SK-N-SH (cell line): ENCODE measurements around the gene SAT1. TPM values are rescaled to one million over a fixed set of nuclear protein-coding genes. Genes with fewer than 3 reads are reported as not detected.

Experiments
- CTCF ChIA-PET: fragments of 300-600, 350-600 bp; formaldehyde crosslinking; extraction: SDS; loops from one replicate; lab custom pipeline; 2021; lab: Yijun Ruan, JAX
- POLR2A ChIA-PET: fragments of 350-600 bp; sonication (Branson Sonifier 250); formaldehyde crosslinking; extraction: SDS; loops from one replicate; lab custom pipeline; 2020; ENCODE audit warnings: antibody characterized with exemption, inconsistent platforms; lab: Yijun Ruan, JAX
- DNase-seq: peaks from one replicate; pipeline ENCODE4 v3.0.0; 2012
- H2AFZ ChIP-seq: fragments of 200-600 bp; sonication (generic); 2 replicates; pipeline ENCODE4 v1.8.1; 2016; ENCODE audit warnings: antibody characterized with exemption, mild to moderate bottlenecking, low read depth
- H3F3A ChIP-seq: fragments of 200-600 bp; sonication (generic); replicated peaks from 2 replicates; pipeline ENCODE3; 2016; ENCODE audit warnings: antibody characterized with exemption, mild to moderate bottlenecking; ENCODE audit not compliant: insufficient read depth
- H3K27ac ChIP-seq, 2 experiments: fragments of 200-500 bp in 1 of 2; fragments of 200-600 bp in 1 of 2; sonication (Bioruptor generic) in 1 of 2; sonication (generic), shearing (Covaris generic) in 1 of 2; 2 replicates each; pipeline versions ENCODE4 v1.5.1 to v1.6.1; 2014 to 2016; ENCODE audit warnings: low read depth in 2 of 2, inconsistent platforms in 1 of 2, low read length in 1 of 2, mild to moderate bottlenecking in 1 of 2, mixed read lengths in 1 of 2
- H3K27me3 ChIP-seq: fragments of 200-600 bp; sonication (generic), shearing (Covaris generic); 2 replicates; pipeline ENCODE4 v1.6.1; 2016; ENCODE audit warnings: mixed run types; ENCODE audit not compliant: insufficient read depth
- H3K36me3 ChIP-seq, 2 experiments: fragments of 200-500 bp in 1 of 2; fragments of 200-600 bp in 1 of 2; sonication (Bioruptor generic) in 1 of 2; sonication (generic) in 1 of 2; replicated peaks in 1 of 2; 2 replicates each; pipeline versions ENCODE3 to v1.5.1; 2014 to 2016; ENCODE audit warnings: low read length in 1 of 2, mild to moderate bottlenecking in 1 of 2; ENCODE audit not compliant: insufficient read depth in 2 of 2, control insufficient read depth in 1 of 2
- H3K4me1 ChIP-seq, 2 experiments: fragments of 200-500 bp in 1 of 2; fragments of 200-600 bp in 1 of 2; sonication (Bioruptor generic) in 1 of 2; sonication (generic), shearing (Covaris generic) in 1 of 2; 2 replicates each; pipeline versions ENCODE4 v1.5.1 to v1.6.1; 2014 to 2016; ENCODE audit warnings: low read depth in 1 of 2, low read length in 1 of 2, mixed run types in 1 of 2; ENCODE audit not compliant: insufficient read depth in 2 of 2, control insufficient read depth in 1 of 2
- H3K4me2 ChIP-seq: fragments of 200-600 bp; sonication (generic), shearing (Covaris generic); 2 replicates; pipeline ENCODE4 v1.6.1; 2017; ENCODE audit warnings: mixed run types
- H3K4me3 ChIP-seq, 2 experiments: fragments of 200-500 bp in 1 of 2; fragments of 200-600 bp in 1 of 2; sonication (Bioruptor generic) in 1 of 2; sonication (generic), shearing (Covaris generic) in 1 of 2; 2 replicates each; pipeline versions ENCODE4 v1.5.1 to v1.8.1; 2014 to 2016; ENCODE audit warnings: low read depth in 2 of 2, inconsistent platforms in 1 of 2, low read length in 1 of 2, mild to moderate bottlenecking in 1 of 2, mixed read lengths in 1 of 2, moderate library complexity in 1 of 2
- H3K79me2 ChIP-seq: fragments of 200-600 bp; sonication (generic); 2 replicates; pipeline ENCODE4 v1.8.1; 2017; ENCODE audit warnings: mild to moderate bottlenecking; ENCODE audit not compliant: insufficient read depth
- H3K9ac ChIP-seq: fragments of 200-600 bp; sonication (generic); 2 replicates; pipeline ENCODE4 v1.6.1; 2017; ENCODE audit warnings: mixed run types
- H3K9me2 ChIP-seq: fragments of 200-600 bp; sonication (generic); 2 replicates; pipeline ENCODE4 v1.6.1; 2017; ENCODE audit warnings: mixed run types
- H3K9me3 ChIP-seq: fragments of 200-600 bp; sonication (generic); 2 replicates; pipeline ENCODE4 v1.6.1; 2017; ENCODE audit warnings: mixed run types, mild to moderate bottlenecking, moderate library complexity
- H4K20me1 ChIP-seq: fragments of 200-600 bp; sonication (generic); 2 replicates; pipeline ENCODE4 v1.6.1; 2017; ENCODE audit warnings: mild to moderate bottlenecking, mixed run types; ENCODE audit not compliant: insufficient read depth
- CHD2 ChIP-seq: fragments of 150-350 bp; IDR thresholded peaks from 2 replicates; pipeline ENCODE4 v1.6.1; 2018; ENCODE audit warnings: low read length; ENCODE audit not compliant: partially characterized antibody
- EP300 ChIP-seq, 2 experiments: IDR thresholded peaks; 2 replicates each; pipeline versions ENCODE4 v1.4.0 to v1.6.1; 2012; ENCODE audit warnings: borderline replicate concordance in 1 of 2, low read depth in 1 of 2, low read length in 1 of 2
- FOSL2 ChIP-seq: IDR thresholded peaks from 2 replicates; pipeline ENCODE4 v1.4.0; 2012; ENCODE audit warnings: low read depth, mild to moderate bottlenecking, moderate library complexity, borderline replicate concordance
- FOXJ3 ChIP-seq: sonication (generic); formaldehyde crosslinking; IDR thresholded peaks from 2 replicates; pipeline ENCODE4 v1.5.1; 2020; ENCODE audit warnings: mild to moderate bottlenecking, missing genetic modification reagents
- JUND ChIP-seq: IDR thresholded peaks from 2 replicates; pipeline ENCODE4 v1.4.0; 2012
- NFIC ChIP-seq: IDR thresholded peaks from 2 replicates; pipeline ENCODE4 v1.4.0; 2012; ENCODE audit warnings: borderline replicate concordance
- POLR2AphosphoS5 ChIP-seq: IDR thresholded peaks from 2 replicates; pipeline ENCODE4 v1.6.1; 2012; ENCODE audit warnings: low read depth, low read length
- RAD21 ChIP-seq: IDR thresholded peaks from 2 replicates; pipeline ENCODE4 v1.6.1; 2012; ENCODE audit warnings: mild to moderate bottlenecking, low read length
- RFX5 ChIP-seq: IDR thresholded peaks from 2 replicates; pipeline ENCODE4 v1.6.1; 2012; ENCODE audit warnings: mild to moderate bottlenecking, improper control_type of control experiment, low read length
- SIN3A ChIP-seq: IDR thresholded peaks from 2 replicates; pipeline ENCODE4 v1.6.1; 2012; ENCODE audit warnings: low read depth, mild to moderate bottlenecking, low read length, moderate library complexity, borderline replicate concordance
- SMC3 ChIP-seq: IDR thresholded peaks from 2 replicates; pipeline ENCODE4 v1.6.1; 2012; ENCODE audit warnings: low read depth, low read length, improper control_type of control experiment
- TAF1 ChIP-seq: IDR thresholded peaks from 2 replicates; pipeline ENCODE4 v1.6.1; 2012; ENCODE audit warnings: low read depth, mild to moderate bottlenecking, low read length, moderate library complexity, borderline replicate concordance
- TCF12 ChIP-seq: IDR thresholded peaks from 2 replicates; pipeline ENCODE4 v1.4.0; 2012
- TEAD4 ChIP-seq: IDR thresholded peaks from 2 replicates; pipeline ENCODE4 v1.4.0; 2012; ENCODE audit warnings: mild to moderate bottlenecking, borderline replicate concordance; ENCODE audit not compliant: insufficient read depth
- USF1 ChIP-seq: IDR thresholded peaks from 2 replicates; pipeline ENCODE4 v1.4.0; 2012; ENCODE audit warnings: low read depth, borderline replicate concordance
- USF2 ChIP-seq: fragments of 150-350 bp; IDR thresholded peaks from 2 replicates; pipeline ENCODE4 v1.6.1; 2017; ENCODE audit warnings: antibody characterized with exemption, low read length, low read depth, borderline replicate concordance
- YY1 ChIP-seq: IDR thresholded peaks from 2 replicates; pipeline ENCODE4 v1.4.0; 2012; ENCODE audit warnings: low read depth, mild to moderate bottlenecking
- WGBS: methylation state at CpG from one replicate; pipeline ENCODE4 v1.1.6; 2017; ENCODE audit warnings: low lambda C conversion rate; 5-methylcytosine and 5-hydroxymethylcytosine counted together
- polyA plus RNA-seq, 3 experiments: library from polyadenylated mRNA; depleted of rRNA; stranded (reverse); fragments of >200 nt; gene quantifications; 2 replicates each; pipeline ENCODE4 v1.2.3, GENCODE V29; 2012
- TF ChIP-seq, protein P1 (sequence below): IDR thresholded peaks from 2 replicates; pipeline ENCODE4 v1.6.1; 2012; ENCODE audit warnings: mild to moderate bottlenecking, low read depth, low read length, moderate library complexity
- TF ChIP-seq, protein P2 (sequence below): fragments of 150-350 bp; IDR thresholded peaks from 2 replicates; pipeline ENCODE4 v1.6.1; 2016; ENCODE audit warnings: mild to moderate bottlenecking, low read depth, low read length

Gene SAT1
- polyA plus RNA-seq, 1 of the 3 experiments (the other 2 are of a cell fraction) = 131 TPM

DNA sequence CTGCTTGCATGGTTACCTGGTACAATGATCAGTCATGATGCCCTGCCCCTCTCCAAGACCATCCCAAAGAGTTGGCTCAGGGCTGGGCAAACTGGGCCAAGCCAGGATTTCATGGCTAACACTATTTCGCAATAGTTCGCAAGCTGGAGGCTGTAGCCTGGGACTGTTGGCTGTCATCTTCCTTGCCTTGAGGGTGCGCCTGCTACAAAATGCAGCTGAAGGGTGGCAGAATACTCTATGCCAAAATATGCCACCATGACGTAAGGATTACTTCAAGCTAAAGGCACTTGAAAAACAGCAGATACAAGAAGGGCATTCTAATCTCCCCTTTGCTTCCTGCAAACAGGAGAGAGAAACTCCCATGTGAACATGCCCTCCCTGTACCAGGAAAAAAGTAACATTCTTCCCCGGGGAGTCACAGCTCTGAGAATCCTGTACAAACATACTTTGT, 21.0 kb downstream of the SAT1 start:
- Histone ChIP-seq H3K9me3 (no peaks in the 10 kb centered on the region), H3K4me2 (peak overlapping the region; percentile 34; the same call in 1 of the 2 replicates), H3F3A (peaks cover 6% of the 10 kb centered on the region), H3K27me3 (no peaks in the 10 kb centered on the region; the same call in 1 of the 2 replicates), H3K4me3 (no peak overlapping the region), H2AFZ (peak overlapping the region; percentile 79), H3K27ac (peak overlapping the region in 1 of 2 experiments; percentile 88; a peak in 2 of 4 replicates), H3K9ac (peak overlapping the region; percentile 53; the same call in 1 of the 2 replicates), H3K79me2 (no peaks in the 10 kb centered on the region), H3K36me3 (no peaks in the 10 kb centered on the region), H3K9me2 (no peaks in the 10 kb centered on the region), H4K20me1 (no peaks in the 10 kb centered on the region), H3K4me1 (peaks cover 0 to 18% of the 10 kb centered on the region in 2 experiments; a peak in 1 of 4 replicates)
- ChIA-PET CTCF (interaction anchor here (1.2 to 3.0 kb wide), 3 partner anchors 18 to 98 kb away, joined by 3 to 11 read pairs (median 3); partner anchors contain the start of gene SAT1), POLR2A (no interaction called here)
- WGBS = 41% methylated on average over 5 of the region's 5 CpGs
- TF ChIP-seq POLR2AphosphoS5 = no peak
- peak; percentile 38; the same call in 1 of the 2 replicates for TF ChIP-seq TCF12
- no peak for DNase-seq

DNA sequence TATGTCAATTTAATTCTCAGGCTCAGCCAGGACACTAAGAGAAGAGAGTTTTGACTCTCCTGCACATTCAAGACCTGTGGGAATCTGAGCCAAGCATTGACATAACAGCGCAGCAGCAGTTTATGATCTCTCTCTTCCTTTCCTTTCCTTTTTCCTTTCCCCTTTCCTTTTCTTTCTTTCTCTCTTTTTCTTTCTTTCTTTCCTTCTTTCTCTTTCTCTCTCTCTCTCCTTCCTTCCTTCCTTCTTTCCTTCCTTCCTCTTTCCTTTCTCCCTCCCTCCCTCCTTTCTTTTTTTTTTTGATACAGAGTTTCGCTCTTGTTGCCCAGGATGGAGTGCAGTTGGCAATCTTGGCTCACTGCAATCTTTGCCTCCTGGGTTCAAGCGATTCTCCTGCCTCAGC, 21.6 kb downstream of the SAT1 start:
- H3K9ac ChIP-seq = peak overlapping the region; percentile 53; the same call in 1 of the 2 replicates

More for the DNA sequence above, 21.6 kb downstream of the SAT1 start:
- TF ChIP-seq TEAD4 (no peak), SMC3 (no peak), RFX5 (no peak), RAD21 (no peak), SIN3A (no peak), NFIC (no peak), FOXJ3 (CRISPR knock-in tag) (no peak), EP300 (IDR thresholded peaks at IDR 0.05; ENCODE audit: borderline replicate concordance in 1 of 2, low read depth in 1 of 2, low read length in 1 of 2) (no peak), FOSL2 (no peak), USF1 (no peak), CHD2 (no peak), USF2 (no peak), JUND (no peak), YY1 (no peak), TAF1 (no peak)
- TF ChIP-seq, protein P1, sequence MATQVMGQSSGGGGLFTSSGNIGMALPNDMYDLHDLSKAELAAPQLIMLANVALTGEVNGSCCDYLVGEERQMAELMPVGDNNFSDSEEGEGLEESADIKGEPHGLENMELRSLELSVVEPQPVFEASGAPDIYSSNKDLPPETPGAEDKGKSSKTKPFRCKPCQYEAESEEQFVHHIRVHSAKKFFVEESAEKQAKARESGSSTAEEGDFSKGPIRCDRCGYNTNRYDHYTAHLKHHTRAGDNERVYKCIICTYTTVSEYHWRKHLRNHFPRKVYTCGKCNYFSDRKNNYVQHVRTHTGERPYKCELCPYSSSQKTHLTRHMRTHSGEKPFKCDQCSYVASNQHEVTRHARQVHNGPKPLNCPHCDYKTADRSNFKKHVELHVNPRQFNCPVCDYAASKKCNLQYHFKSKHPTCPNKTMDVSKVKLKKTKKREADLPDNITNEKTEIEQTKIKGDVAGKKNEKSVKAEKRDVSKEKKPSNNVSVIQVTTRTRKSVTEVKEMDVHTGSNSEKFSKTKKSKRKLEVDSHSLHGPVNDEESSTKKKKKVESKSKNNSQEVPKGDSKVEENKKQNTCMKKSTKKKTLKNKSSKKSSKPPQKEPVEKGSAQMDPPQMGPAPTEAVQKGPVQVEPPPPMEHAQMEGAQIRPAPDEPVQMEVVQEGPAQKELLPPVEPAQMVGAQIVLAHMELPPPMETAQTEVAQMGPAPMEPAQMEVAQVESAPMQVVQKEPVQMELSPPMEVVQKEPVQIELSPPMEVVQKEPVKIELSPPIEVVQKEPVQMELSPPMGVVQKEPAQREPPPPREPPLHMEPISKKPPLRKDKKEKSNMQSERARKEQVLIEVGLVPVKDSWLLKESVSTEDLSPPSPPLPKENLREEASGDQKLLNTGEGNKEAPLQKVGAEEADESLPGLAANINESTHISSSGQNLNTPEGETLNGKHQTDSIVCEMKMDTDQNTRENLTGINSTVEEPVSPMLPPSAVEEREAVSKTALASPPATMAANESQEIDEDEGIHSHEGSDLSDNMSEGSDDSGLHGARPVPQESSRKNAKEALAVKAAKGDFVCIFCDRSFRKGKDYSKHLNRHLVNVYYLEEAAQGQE = no peak
- TF ChIP-seq, protein P2, sequence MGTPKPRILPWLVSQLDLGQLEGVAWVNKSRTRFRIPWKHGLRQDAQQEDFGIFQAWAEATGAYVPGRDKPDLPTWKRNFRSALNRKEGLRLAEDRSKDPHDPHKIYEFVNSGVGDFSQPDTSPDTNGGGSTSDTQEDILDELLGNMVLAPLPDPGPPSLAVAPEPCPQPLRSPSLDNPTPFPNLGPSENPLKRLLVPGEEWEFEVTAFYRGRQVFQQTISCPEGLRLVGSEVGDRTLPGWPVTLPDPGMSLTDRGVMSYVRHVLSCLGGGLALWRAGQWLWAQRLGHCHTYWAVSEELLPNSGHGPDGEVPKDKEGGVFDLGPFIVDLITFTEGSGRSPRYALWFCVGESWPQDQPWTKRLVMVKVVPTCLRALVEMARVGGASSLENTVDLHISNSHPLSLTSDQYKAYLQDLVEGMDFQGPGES = no peak
- TF ChIP-seq, all 33 proteins: peak for 0
- ChIA-PET POLR2A (no interaction called here), CTCF (interaction anchor here (0.6 to 3.0 kb wide), 3 partner anchors 21 to 138 kb away, joined by 3 to 11 read pairs (median 3); partner anchors contain the start of genes PRDX4 and SAT1)
- Histone ChIP-seq H3K4me1 (peaks cover 0 to 18% of the 10 kb centered on the region in 2 experiments; a peak in 1 of 4 replicates), H3K27ac (peak overlapping the region in 1 of 2 experiments; percentile 88; a peak in 2 of 4 replicates), H3K9me2 (no peaks in the 10 kb centered on the region), H3K27me3 (no peaks in the 10 kb centered on the region; the same call in 1 of the 2 replicates), H3K4me3 (no peak overlapping the region), H2AFZ (peak overlapping the region; percentile 79), H3F3A (peaks cover 6% of the 10 kb centered on the region), H3K4me2 (no peak overlapping the region), H4K20me1 (no peaks in the 10 kb centered on the region), H3K9me3 (no peaks in the 10 kb centered on the region), H3K36me3 (no peaks in the 10 kb centered on the region), H3K79me2 (no peaks in the 10 kb centered on the region)
- no peak for DNase-seq
- 68% methylated on average over 3 of the region's 3 CpGs for WGBS
